B cell (primary cell): Measurements from ENCODE around the gene ANKS1A. TPM values are rescaled to one million over a fixed set of nuclear protein-coding genes. Genes with fewer than 3 reads are reported as not detected.

ENCODE experiments used
- ATAC-seq: fragments of 200-7000 bp; cut with Tn5 transposase; one replicate; pipeline ENCODE4 v1.10.0; 2021; ENCODE audit warnings: low read depth, mild to moderate bottlenecking, moderate number of reproducible peaks, moderate library complexity
- CTCF ChIA-PET: fragments of 350-600 bp; sonication (Branson Sonifier 250); formaldehyde crosslinking; loops from one replicate; lab custom pipeline; 2021; ENCODE audit warnings: antibody characterized with exemption, inconsistent platforms; lab: Charles Lee
- POLR2A ChIA-PET: fragments of 350-600 bp; sonication (Branson Sonifier 250); formaldehyde crosslinking; loops from one replicate; lab custom pipeline; 2021; ENCODE audit warnings: antibody characterized with exemption; lab: Charles Lee
- DNase-seq: peaks from one replicate; pipeline ENCODE4 v3.0.0; 2013
- H2AFZ ChIP-seq: 2 replicates; pipeline ENCODE4 v1.6.1; 2012; ENCODE audit warnings: mild to moderate bottlenecking, low read depth, low read length; ENCODE audit not compliant: insufficient read depth, poor library complexity, severe bottlenecking
- H3K27ac ChIP-seq, 2 donors: 1 replicate in 1 of 2; 2 replicates in 1 of 2; pipeline ENCODE4 v1.5.1; 2012 to 2013; ENCODE audit warnings: low read length in 2 of 2, mild to moderate bottlenecking in 2 of 2, moderate library complexity in 1 of 2
- H3K27me3 ChIP-seq, 4 experiments: fragments of 200-600 bp in 1 of 4; sonication (generic) in 1 of 4; replicated peaks in 1 of 4; 1 replicate in 2 of 4; 2 replicates in 2 of 4; pipeline versions ENCODE4 v1.6.1 to v1.7.0; 2013 to 2016; ENCODE audit warnings: low read length in 3 of 4, mild to moderate bottlenecking in 2 of 4, mixed read lengths in 1 of 4, moderate library complexity in 1 of 4; ENCODE audit not compliant: insufficient read depth in 4 of 4, control insufficient read depth in 3 of 4; ENCODE audit errors: control extremely low read depth in 1 of 4
- H3K36me3 ChIP-seq, 2 experiments: replicated peaks in 1 of 2; 1 replicate in 1 of 2; 2 replicates in 1 of 2; pipeline versions ENCODE4 v1.6.1 to v1.7.1; 2013; ENCODE audit warnings: low read length in 1 of 2; ENCODE audit not compliant: insufficient read depth in 2 of 2, control insufficient read depth in 1 of 2; ENCODE audit errors: control extremely low read depth in 1 of 2, extremely low read depth in 1 of 2
- H3K4me1 ChIP-seq, 2 donors: fragments of 200-600 bp in 1 of 2; sonication (generic) in 1 of 2; 1 replicate in 1 of 2; 2 replicates in 1 of 2; pipeline versions ENCODE4 v1.5.1 to v1.6.1; 2013 to 2017; ENCODE audit warnings: low read length in 2 of 2; ENCODE audit not compliant: control insufficient read depth in 2 of 2, insufficient read depth in 2 of 2
- H3K4me2 ChIP-seq: replicated peaks from 2 replicates; pipeline ENCODE3; 2012; ENCODE audit warnings: mild to moderate bottlenecking, low read depth, low read length; ENCODE audit not compliant: poor library complexity, severe bottlenecking
- H3K4me3 ChIP-seq, 5 experiments: fragments of 200-600 bp in 1 of 5; sonication (generic) in 1 of 5; 1 replicate in 3 of 5; 2 replicates in 2 of 5; pipeline versions ENCODE4 v1.5.1 to v1.7.0; 2011 to 2016; ENCODE audit warnings: low read length in 4 of 5, mild to moderate bottlenecking in 4 of 5, low read depth in 2 of 5, control low read depth in 1 of 5, moderate library complexity in 1 of 5; ENCODE audit not compliant: insufficient read depth in 1 of 5; ENCODE audit errors: control extremely low read depth in 1 of 5, extremely low read depth in 1 of 5
- H3K79me2 ChIP-seq: fragments of 200-600 bp; sonication (generic); one replicate; pipeline ENCODE4 v1.6.0; 2016; ENCODE audit warnings: low read length; ENCODE audit not compliant: control insufficient read depth, insufficient read depth
- H3K9ac ChIP-seq: fragments of 200-600 bp; sonication (generic); 2 replicates; pipeline ENCODE4 v1.6.1; 2017; ENCODE audit warnings: mild to moderate bottlenecking, low read length, moderate library complexity
- H3K9me3 ChIP-seq, 3 donors: one replicate each; pipeline versions ENCODE4 v1.6.1 to v1.7.1; 2013; ENCODE audit warnings: low read length in 2 of 3; ENCODE audit not compliant: control insufficient read depth in 2 of 3, insufficient read depth in 1 of 3; ENCODE audit errors: control extremely low read depth in 1 of 3
- H4K20me1 ChIP-seq: 2 replicates; pipeline ENCODE4 v1.6.0; 2012; ENCODE audit warnings: mild to moderate bottlenecking, low read length; ENCODE audit not compliant: insufficient read depth, control insufficient read depth, poor library complexity, severe bottlenecking
- H3K27ac Mint-ChIP-seq: one replicate; pipeline ENCODE4 v1.8.0; 2021; ENCODE audit warnings: mixed read lengths
- H3K27me3 Mint-ChIP-seq: one replicate; pipeline ENCODE4 v1.8.0; 2021; ENCODE audit warnings: mixed read lengths
- H3K4me1 Mint-ChIP-seq: one replicate; pipeline ENCODE4 v1.8.0; 2021; ENCODE audit warnings: mixed read lengths
- H3K4me3 Mint-ChIP-seq: one replicate; pipeline ENCODE4 v1.8.0; 2021; ENCODE audit warnings: mixed read lengths
- H3K9me3 Mint-ChIP-seq: one replicate; pipeline ENCODE4 v1.8.0; 2022; ENCODE audit warnings: mixed read lengths; ENCODE audit not compliant: insufficient read depth
- EZH2 ChIP-seq: IDR thresholded peaks from 2 replicates; pipeline ENCODE4 v1.6.1; 2012; ENCODE audit warnings: borderline replicate concordance, low read depth, mild to moderate bottlenecking, moderate library complexity, low read length; ENCODE audit not compliant: insufficient read depth, poor library complexity, severe bottlenecking
- WGBS: methylation state at CpG from one replicate; pipeline ENCODE4 v1.1.5; 2013; ENCODE audit warnings: missing lambda C conversion rate; ENCODE audit not compliant: insufficient coverage; 5-methylcytosine and 5-hydroxymethylcytosine counted together
- intact Hi-C: fragments of 100-400 bp; cut with micrococcal nuclease; formaldehyde crosslinking; loops from one replicate; pipeline ENCODE4 v1.10.0; 2022
- polyA plus RNA-seq: library from polyadenylated mRNA; depleted of rRNA; stranded (reverse); fragments of >200 nt; gene quantifications from 2 replicates; pipeline ENCODE4 v1.2.3, GENCODE V29; 2012
- total RNA-seq, 2 donors: library from RNA; stranded (reverse); fragments of 120-200 nt in 1 of 2; gene quantifications; 1 replicate in 1 of 2; 2 replicates in 1 of 2; pipeline versions ENCODE4 v1.2.3 to v1.2.4, GENCODE V29; 2013 to 2022
- TF ChIP-seq, protein P1 (sequence below): fragments of 200-600 bp; IDR thresholded peaks from one replicate; pipeline ENCODE4 v1.8.0; 2022; ENCODE audit warnings: antibody characterized with exemption, mild to moderate bottlenecking

ANKS1A gene
- total and polyA plus RNA-seq, 2 donors (not counting 1 experiment from before 2014, with no cell fraction given): 3.4 to 19.7 TPM

DNA sequence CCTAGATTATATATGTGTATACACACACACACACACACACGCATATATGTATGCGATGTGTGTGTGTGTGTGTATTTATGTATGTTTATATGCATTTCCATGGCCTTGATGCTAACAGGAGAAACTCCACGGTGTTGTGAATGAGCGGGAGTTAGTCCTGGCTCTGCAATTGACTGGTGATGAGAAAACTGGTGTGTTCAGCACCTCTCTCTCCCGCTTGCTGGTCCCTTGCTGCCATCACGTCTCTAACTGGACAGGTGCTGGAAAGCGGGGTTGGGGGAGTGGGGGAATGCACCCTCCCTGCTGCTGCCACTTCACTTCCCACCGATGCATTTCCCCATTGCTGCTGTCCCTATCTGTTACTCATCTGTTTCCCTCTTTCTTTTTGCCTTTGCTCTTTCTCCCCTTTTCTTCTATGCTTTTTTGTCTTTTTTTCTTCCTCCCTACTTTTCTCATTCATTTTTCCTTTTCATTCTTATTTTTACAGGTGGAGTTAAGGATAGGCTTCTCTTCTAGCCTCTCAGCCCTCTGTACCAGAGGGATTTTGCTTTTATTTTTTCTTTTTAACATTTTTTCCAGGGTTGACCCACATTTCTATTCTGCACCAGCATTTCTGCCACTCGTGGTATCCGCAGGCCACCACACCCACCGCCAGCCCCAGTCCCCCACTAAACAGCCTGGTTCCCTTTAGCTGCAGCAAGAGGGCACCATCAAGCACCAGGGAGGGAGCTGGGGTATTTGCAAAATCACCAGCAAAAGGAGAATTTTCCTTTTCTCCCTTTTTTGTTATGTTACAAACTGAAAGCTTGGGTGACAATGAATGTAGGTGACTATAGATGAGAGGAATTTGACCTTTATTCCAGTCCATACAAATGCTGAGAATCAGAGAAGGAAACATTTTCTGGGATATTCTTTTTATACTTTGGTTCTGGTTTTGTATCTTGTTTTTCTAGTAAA is 136.5 kb downstream of the ANKS1A start:
- no peaks in the 10 kb centered on the region for H3K27me3 Mint-ChIP-seq
- CTCF ChIA-PET: no interaction called here
- no peaks in the 10 kb centered on the region for H3K9me3 ChIP-seq
- no peak overlapping the region for H3K9ac ChIP-seq
- no peaks in the 10 kb centered on the region for H4K20me1 ChIP-seq
- no peak overlapping the region for H3K4me2 ChIP-seq
- no peak for ATAC-seq
- no peak overlapping the region for H3K4me3 Mint-ChIP-seq
- no peak overlapping the region for H2AFZ ChIP-seq
- TF ChIP-seq EZH2: no peak
- TF ChIP-seq, protein P1, sequence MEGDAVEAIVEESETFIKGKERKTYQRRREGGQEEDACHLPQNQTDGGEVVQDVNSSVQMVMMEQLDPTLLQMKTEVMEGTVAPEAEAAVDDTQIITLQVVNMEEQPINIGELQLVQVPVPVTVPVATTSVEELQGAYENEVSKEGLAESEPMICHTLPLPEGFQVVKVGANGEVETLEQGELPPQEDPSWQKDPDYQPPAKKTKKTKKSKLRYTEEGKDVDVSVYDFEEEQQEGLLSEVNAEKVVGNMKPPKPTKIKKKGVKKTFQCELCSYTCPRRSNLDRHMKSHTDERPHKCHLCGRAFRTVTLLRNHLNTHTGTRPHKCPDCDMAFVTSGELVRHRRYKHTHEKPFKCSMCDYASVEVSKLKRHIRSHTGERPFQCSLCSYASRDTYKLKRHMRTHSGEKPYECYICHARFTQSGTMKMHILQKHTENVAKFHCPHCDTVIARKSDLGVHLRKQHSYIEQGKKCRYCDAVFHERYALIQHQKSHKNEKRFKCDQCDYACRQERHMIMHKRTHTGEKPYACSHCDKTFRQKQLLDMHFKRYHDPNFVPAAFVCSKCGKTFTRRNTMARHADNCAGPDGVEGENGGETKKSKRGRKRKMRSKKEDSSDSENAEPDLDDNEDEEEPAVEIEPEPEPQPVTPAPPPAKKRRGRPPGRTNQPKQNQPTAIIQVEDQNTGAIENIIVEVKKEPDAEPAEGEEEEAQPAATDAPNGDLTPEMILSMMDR: no peak
- POLR2A ChIA-PET: no interaction called here
- no peak overlapping the region for H3K27ac ChIP-seq
- intact Hi-C loops: no loop called here
- H3K4me1 Mint-ChIP-seq: peaks cover 1% of the 10 kb centered on the region
- H3K4me1 ChIP-seq: no peaks in the 10 kb centered on the region
- H3K36me3 ChIP-seq: no peaks in the 10 kb centered on the region
- no peak overlapping the region for H3K27ac Mint-ChIP-seq
- H3K9me3 Mint-ChIP-seq: no peaks in the 10 kb centered on the region
- H3K79me2 ChIP-seq: no peaks in the 10 kb centered on the region
- no peak overlapping the region for H3K4me3 ChIP-seq
- no peaks in the 10 kb centered on the region for H3K27me3 ChIP-seq
- 93% methylated on average over 2 of the region's 11 CpGs for WGBS
- DNase-seq: no peak
